HL-60 (cell line): ENCODE data around the gene ZSCAN20.

Experiments
- TF ChIP-seq, protein P1 (sequence below): IDR thresholded peaks from one replicate; pipeline ENCODE4 v1.5.1; 2011; ENCODE audit warnings: low read length, control low read depth, inconsistent platforms; ENCODE audit not compliant: insufficient read depth
- TF ChIP-seq, protein P2 (sequence below): IDR thresholded peaks from 2 replicates; pipeline ENCODE4 v1.6.1; 2012; ENCODE audit warnings: low read depth; ENCODE audit not compliant: insufficient replicate concordance

- TF ChIP-seq, protein P1, sequence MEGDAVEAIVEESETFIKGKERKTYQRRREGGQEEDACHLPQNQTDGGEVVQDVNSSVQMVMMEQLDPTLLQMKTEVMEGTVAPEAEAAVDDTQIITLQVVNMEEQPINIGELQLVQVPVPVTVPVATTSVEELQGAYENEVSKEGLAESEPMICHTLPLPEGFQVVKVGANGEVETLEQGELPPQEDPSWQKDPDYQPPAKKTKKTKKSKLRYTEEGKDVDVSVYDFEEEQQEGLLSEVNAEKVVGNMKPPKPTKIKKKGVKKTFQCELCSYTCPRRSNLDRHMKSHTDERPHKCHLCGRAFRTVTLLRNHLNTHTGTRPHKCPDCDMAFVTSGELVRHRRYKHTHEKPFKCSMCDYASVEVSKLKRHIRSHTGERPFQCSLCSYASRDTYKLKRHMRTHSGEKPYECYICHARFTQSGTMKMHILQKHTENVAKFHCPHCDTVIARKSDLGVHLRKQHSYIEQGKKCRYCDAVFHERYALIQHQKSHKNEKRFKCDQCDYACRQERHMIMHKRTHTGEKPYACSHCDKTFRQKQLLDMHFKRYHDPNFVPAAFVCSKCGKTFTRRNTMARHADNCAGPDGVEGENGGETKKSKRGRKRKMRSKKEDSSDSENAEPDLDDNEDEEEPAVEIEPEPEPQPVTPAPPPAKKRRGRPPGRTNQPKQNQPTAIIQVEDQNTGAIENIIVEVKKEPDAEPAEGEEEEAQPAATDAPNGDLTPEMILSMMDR = no peak
- TF ChIP-seq, protein P2, sequence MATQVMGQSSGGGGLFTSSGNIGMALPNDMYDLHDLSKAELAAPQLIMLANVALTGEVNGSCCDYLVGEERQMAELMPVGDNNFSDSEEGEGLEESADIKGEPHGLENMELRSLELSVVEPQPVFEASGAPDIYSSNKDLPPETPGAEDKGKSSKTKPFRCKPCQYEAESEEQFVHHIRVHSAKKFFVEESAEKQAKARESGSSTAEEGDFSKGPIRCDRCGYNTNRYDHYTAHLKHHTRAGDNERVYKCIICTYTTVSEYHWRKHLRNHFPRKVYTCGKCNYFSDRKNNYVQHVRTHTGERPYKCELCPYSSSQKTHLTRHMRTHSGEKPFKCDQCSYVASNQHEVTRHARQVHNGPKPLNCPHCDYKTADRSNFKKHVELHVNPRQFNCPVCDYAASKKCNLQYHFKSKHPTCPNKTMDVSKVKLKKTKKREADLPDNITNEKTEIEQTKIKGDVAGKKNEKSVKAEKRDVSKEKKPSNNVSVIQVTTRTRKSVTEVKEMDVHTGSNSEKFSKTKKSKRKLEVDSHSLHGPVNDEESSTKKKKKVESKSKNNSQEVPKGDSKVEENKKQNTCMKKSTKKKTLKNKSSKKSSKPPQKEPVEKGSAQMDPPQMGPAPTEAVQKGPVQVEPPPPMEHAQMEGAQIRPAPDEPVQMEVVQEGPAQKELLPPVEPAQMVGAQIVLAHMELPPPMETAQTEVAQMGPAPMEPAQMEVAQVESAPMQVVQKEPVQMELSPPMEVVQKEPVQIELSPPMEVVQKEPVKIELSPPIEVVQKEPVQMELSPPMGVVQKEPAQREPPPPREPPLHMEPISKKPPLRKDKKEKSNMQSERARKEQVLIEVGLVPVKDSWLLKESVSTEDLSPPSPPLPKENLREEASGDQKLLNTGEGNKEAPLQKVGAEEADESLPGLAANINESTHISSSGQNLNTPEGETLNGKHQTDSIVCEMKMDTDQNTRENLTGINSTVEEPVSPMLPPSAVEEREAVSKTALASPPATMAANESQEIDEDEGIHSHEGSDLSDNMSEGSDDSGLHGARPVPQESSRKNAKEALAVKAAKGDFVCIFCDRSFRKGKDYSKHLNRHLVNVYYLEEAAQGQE = no peak
These were observed 17.7 kb upstream of the ZSCAN20 start for GRCh38 chr1:33454646-33455282.
